HepG2 (cell line): ENCODE measurements around the gene MCF2L. TPM values are rescaled to one million over a fixed set of nuclear protein-coding genes. Genes with fewer than 3 reads are reported as not detected.

Experiments
- ATAC-seq: fragments of 200-7000 bp; cut with Tn5 transposase; 3 replicates; pipeline ENCODE4 v1.9.1; 2020; ENCODE audit warnings: mild to moderate bottlenecking, moderate library complexity
- BruUV-seq: library from RNA; stranded (reverse); fragments of 400-500 nt; replicated peaks from 2 replicates; lab custom pipeline; 2021; lab: Mats Ljungman, UMichigan
- CTCF ChIA-PET: fragments of 300-600 bp; formaldehyde crosslinking; extraction: SDS; loops from one replicate; lab custom pipeline; 2021; ENCODE audit warnings: low total read pairs, inconsistent platforms, low intra/inter-chr PET ratio; lab: Yijun Ruan, JAX
- POLR2A ChIA-PET: fragments of 350-600 bp; sonication (Branson Sonifier 250); formaldehyde crosslinking; loops from one replicate; lab custom pipeline; 2020; ENCODE audit warnings: antibody characterized with exemption, inconsistent platforms; lab: Yijun Ruan, JAX
- DNase-seq: peaks from one replicate; pipeline ENCODE4 v3.0.0-alpha.2; 2015; ENCODE audit warnings: low spot score
- FAIRE-seq: peaks from 3 replicates; lab custom pipeline; 2011; peaks lifted over from hg19 to GRCh38; lab: Jason Lieb, UNC
- H2AFZ ChIP-seq: one replicate; pipeline ENCODE4 v1.6.1; 2011; ENCODE audit warnings: low read length, inconsistent platforms
- H3K27ac ChIP-seq: fragments of 300-600 bp; 3 replicates; pipeline ENCODE4 v1.8.0; 2011; ENCODE audit warnings: mixed run types, mild to moderate bottlenecking, mixed read lengths, low read length, inconsistent platforms; ENCODE audit not compliant: insufficient read depth; ENCODE audit errors: extremely low read length
- H3K27me3 ChIP-seq, 2 experiments: fragments of 200-600 bp in 1 of 2; 2 replicates in 1 of 2; 3 replicates in 1 of 2; pipeline versions ENCODE4 v1.6.0 to v1.8.0; 2011; ENCODE audit warnings: low read length in 2 of 2, mild to moderate bottlenecking in 2 of 2, moderate library complexity in 2 of 2, inconsistent platforms in 1 of 2; ENCODE audit not compliant: insufficient read depth in 2 of 2, control insufficient read depth in 1 of 2
- H3K36me3 ChIP-seq, 2 experiments: fragments of 200-600 bp in 1 of 2; replicated peaks in 1 of 2; 2 replicates in 1 of 2; 3 replicates in 1 of 2; pipeline versions ENCODE4 v1.5.1 to v1.8.0; 2011; ENCODE audit warnings: low read length in 2 of 2, inconsistent platforms in 1 of 2; ENCODE audit not compliant: insufficient read depth in 2 of 2, control insufficient read depth in 1 of 2
- H3K4me1 ChIP-seq: 2 replicates; pipeline ENCODE4 v1.5.1; 2012; ENCODE audit warnings: low read length, inconsistent platforms; ENCODE audit not compliant: insufficient read depth
- H3K4me2 ChIP-seq: 2 replicates; pipeline ENCODE4 v1.6.0; 2011; ENCODE audit warnings: low read depth, low read length, inconsistent platforms
- H3K4me3 ChIP-seq, 3 experiments: fragments of 200-600 bp in 1 of 3; sonication (generic), shearing (Covaris generic) in 1 of 3; replicated peaks in 1 of 3; 2 replicates each; pipeline ENCODE4 v1.5.1; 2011 to 2016; ENCODE audit warnings: low read length in 3 of 3, inconsistent platforms in 2 of 3, low read depth in 2 of 3, mild to moderate bottlenecking in 2 of 3, control low read depth in 1 of 3, mixed read lengths in 1 of 3; ENCODE audit not compliant: insufficient read depth in 1 of 3
- H3K79me2 ChIP-seq: one replicate; pipeline ENCODE4 v1.6.1; 2011; ENCODE audit warnings: low read length, inconsistent platforms; ENCODE audit not compliant: insufficient read depth
- H3K9ac ChIP-seq: 2 replicates; pipeline ENCODE4 v1.6.0; 2011; ENCODE audit warnings: mild to moderate bottlenecking, low read depth, low read length, inconsistent platforms; ENCODE audit not compliant: insufficient read depth
- H3K9me3 ChIP-seq: 2 replicates; pipeline ENCODE4 v1.5.1; 2012; ENCODE audit warnings: mild to moderate bottlenecking, low read length
- H4K20me1 ChIP-seq: 2 replicates; pipeline ENCODE4 v1.6.0; 2011; ENCODE audit warnings: inconsistent platforms, mild to moderate bottlenecking, low read length, moderate library complexity; ENCODE audit not compliant: insufficient read depth
- DMAP1 ChIP-seq: IDR thresholded peaks from 2 replicates; pipeline ENCODE4 v1.6.1; 2016
- ZBTB40 ChIP-seq, 2 experiments: fragments of 450-650 bp in 1 of 2; sonication (generic) in 1 of 2; formaldehyde crosslinking in 1 of 2; IDR thresholded peaks; 2 replicates each; pipeline versions ENCODE4 v1.6.1 to v1.8.0; 2016 to 2022; ENCODE audit warnings: antibody characterized with exemption in 1 of 2, mild to moderate bottlenecking in 1 of 2, missing genetic modification reagents in 1 of 2
- ZNF230 ChIP-seq: sonication (generic); formaldehyde crosslinking; IDR thresholded peaks from 2 replicates; pipeline ENCODE4 v1.4.0; 2020; ENCODE audit warnings: mild to moderate bottlenecking, missing genetic modification reagents
- ZNF232 ChIP-seq: sonication (generic); formaldehyde crosslinking; IDR thresholded peaks from 2 replicates; pipeline ENCODE4 v1.4.0; 2020; ENCODE audit warnings: missing genetic modification reagents, borderline replicate concordance
- WGBS: methylation state at CpG from one replicate; pipeline ENCODE4 v1.1.6; 2017; ENCODE audit warnings: low lambda C conversion rate; 5-methylcytosine and 5-hydroxymethylcytosine counted together
- in situ Hi-C: cut with HindIII; loops from 2 replicates; pipeline ENCODE4 v1.10.0; 2017; ENCODE audit warnings: low pct_unique_long_range_greater_than_20kb; ENCODE audit not compliant: extremely low pct_ligation_motif_present
- intact Hi-C: fragments of 100-400 bp; cut with micrococcal nuclease; formaldehyde crosslinking; loops from one replicate; pipeline ENCODE4 v1.10.0; 2022; ENCODE audit not compliant: unreplicated experiment
- polyA plus RNA-seq, 8 experiments: library from polyadenylated mRNA; depleted of rRNA in 3 of 8; stranded (reverse) in 7 of 8; unstranded in 1 of 8; fragments of >200 nt; fragmentation: Illumina TruSeq in 4 of 8; extraction: Trizol in 4 of 8; gene quantifications; 2 replicates each; pipeline versions ENCODE4 v1.2.1 to v1.2.3, GENCODE V29; 2011 to 2016; ENCODE audit warnings: low read depth in 4 of 8, missing spikeins in 1 of 8, mixed read lengths in 1 of 8; ENCODE audit not compliant: insufficient read depth in 1 of 8
- total RNA-seq, 5 experiments: library from RNA; depleted of rRNA; stranded (reverse); fragments of >200 nt; fragmentation: Illumina TruSeq; extraction: Trizol; gene quantifications; 2 replicates each; pipeline ENCODE4 v1.2.3, GENCODE V29; 2016; ENCODE audit warnings: low read depth in 1 of 5

The MCF2L gene
- total and polyA plus RNA-seq, 2 of the 13 experiments (the other 11 are each of a cell fraction or from before 2014, with no cell fraction given) = 19.4 to 28.4 TPM

DNA sequence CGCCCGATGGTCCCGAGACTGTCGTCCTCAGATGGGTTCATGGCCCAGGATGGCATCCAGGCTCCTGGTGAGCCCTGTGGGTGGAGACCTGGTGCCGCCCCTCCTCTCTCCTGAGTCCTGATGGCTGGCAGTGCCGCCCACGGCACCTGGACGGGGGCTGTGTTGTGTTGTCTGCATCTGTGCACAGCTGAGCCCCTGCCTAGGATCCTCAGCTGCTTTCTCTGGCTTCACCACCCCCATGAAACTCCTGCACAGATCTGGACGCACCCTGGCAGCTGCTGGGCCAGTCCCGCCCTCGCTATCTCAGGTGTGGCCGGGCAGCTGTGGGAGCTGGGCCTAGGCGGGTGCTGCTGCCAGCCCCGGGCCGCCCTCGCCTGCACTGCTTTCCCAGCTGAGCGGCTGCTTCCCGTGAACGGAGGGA is 27.7 kb downstream of the MCF2L start:
- in situ Hi-C loops = no loop called here

More for the DNA sequence above, 27.7 kb downstream of the MCF2L start:
- ATAC-seq (no peak), DNase-seq (no peak), FAIRE-seq (no peak)
- TF ChIP-seq ZNF230 (CRISPR knock-in tag) (no peak), ZBTB40 (IDR thresholded peaks at IDR 0.05) (no peak), ZBTB40 (CRISPR knock-in tag; IDR thresholded peaks at IDR 0.05) (no peak), DMAP1 (CRISPR knock-in tag) (no peak), ZNF232 (CRISPR knock-in tag) (no peak)
- intact Hi-C loops = no loop called here
- Histone ChIP-seq H3K4me1 (peaks cover 50% of the 10 kb centered on the region), H3K4me2 (no peak overlapping the region), H3K27ac (no peak overlapping the region), H3K36me3 (peaks cover 0 to 2% of the 10 kb centered on the region in 2 experiments; a peak in 2 of 5 replicates), H3K9me3 (no peaks in the 10 kb centered on the region), H3K4me3 (no peak overlapping the region), H2AFZ (no peak overlapping the region), H3K27me3 (no peaks in the 10 kb centered on the region), H4K20me1 (peaks cover 1% of the 10 kb centered on the region; the same call in 1 of the 2 replicates), H3K9ac (no peak overlapping the region), H3K79me2 (peaks cover 4% of the 10 kb centered on the region)
- BruUV-seq = no TSS peak
- POLR2A ChIA-PET = interaction anchor here (3.2 kb wide), 1 partner anchor 11 kb away, joined by 11 read pairs; no protein-coding TSS in a partner anchor
- CTCF ChIA-PET = no interaction called here
- WGBS = 90% methylated on average over 14 of the region's 19 CpGs
